Peyer's patch (tissue), 4 donors: ENCODE data around the gene SLC30A9.

ENCODE experiments used
- POLR2A ChIP-seq, 2 donors: fragments of 450-650 bp; IDR thresholded peaks; one replicate each; pipeline ENCODE4 v1.5.1; 2017; ENCODE audit warnings: antibody characterized with exemption in 2 of 2, mild to moderate bottlenecking in 2 of 2, moderate library complexity in 2 of 2
- TF ChIP-seq, protein P1 (sequence below), 6 experiments: fragments of 450-650 bp in 4 of 6; fragments of 200-600 bp in 2 of 6; sonication (generic) in 1 of 6; IDR thresholded peaks; one replicate each; pipeline ENCODE4 v1.5.1; 2017 to 2019; ENCODE audit warnings: antibody characterized with exemption in 6 of 6, mild to moderate bottlenecking in 3 of 6, moderate library complexity in 1 of 6

DNA sequence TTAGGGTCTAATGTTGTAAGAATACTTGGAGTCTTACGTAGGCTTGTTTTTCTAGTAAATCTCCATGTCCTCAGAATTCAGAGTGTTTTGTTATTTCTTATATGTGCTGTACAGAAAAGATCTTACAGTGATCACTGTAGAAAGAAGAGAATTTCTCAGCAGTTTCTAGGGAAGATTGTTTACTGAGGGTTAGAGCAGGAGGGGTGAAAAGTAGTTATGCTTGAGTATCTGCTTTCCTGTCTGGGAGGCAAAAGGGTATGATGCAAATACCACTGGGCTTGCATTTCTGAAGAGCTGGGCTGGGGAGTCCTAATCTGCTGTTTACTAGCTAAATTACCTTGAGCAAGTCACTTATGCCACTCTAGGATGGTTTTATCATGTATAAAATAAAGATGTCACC is 84.0 kb downstream of the SLC30A9 start:
- TF ChIP-seq, protein P1, sequence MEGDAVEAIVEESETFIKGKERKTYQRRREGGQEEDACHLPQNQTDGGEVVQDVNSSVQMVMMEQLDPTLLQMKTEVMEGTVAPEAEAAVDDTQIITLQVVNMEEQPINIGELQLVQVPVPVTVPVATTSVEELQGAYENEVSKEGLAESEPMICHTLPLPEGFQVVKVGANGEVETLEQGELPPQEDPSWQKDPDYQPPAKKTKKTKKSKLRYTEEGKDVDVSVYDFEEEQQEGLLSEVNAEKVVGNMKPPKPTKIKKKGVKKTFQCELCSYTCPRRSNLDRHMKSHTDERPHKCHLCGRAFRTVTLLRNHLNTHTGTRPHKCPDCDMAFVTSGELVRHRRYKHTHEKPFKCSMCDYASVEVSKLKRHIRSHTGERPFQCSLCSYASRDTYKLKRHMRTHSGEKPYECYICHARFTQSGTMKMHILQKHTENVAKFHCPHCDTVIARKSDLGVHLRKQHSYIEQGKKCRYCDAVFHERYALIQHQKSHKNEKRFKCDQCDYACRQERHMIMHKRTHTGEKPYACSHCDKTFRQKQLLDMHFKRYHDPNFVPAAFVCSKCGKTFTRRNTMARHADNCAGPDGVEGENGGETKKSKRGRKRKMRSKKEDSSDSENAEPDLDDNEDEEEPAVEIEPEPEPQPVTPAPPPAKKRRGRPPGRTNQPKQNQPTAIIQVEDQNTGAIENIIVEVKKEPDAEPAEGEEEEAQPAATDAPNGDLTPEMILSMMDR (IDR thresholded peaks at IDR 0.05) = no peak
- no peak for TF ChIP-seq POLR2A (IDR thresholded peaks at IDR 0.05)
